Measurements from ENCODE around the gene GNB5. TPM values are rescaled to one million over a fixed set of nuclear protein-coding genes. Genes with fewer than 3 reads are reported as not detected.
"Not testable (repeated sequence)": the region's sequence is repeated elsewhere in the genome, so short reads cannot be mapped to it uniquely, and the experiment has no call there.

The GNB5 gene
- total RNA-seq, 1 donor: 55.5 TPM

DNA sequence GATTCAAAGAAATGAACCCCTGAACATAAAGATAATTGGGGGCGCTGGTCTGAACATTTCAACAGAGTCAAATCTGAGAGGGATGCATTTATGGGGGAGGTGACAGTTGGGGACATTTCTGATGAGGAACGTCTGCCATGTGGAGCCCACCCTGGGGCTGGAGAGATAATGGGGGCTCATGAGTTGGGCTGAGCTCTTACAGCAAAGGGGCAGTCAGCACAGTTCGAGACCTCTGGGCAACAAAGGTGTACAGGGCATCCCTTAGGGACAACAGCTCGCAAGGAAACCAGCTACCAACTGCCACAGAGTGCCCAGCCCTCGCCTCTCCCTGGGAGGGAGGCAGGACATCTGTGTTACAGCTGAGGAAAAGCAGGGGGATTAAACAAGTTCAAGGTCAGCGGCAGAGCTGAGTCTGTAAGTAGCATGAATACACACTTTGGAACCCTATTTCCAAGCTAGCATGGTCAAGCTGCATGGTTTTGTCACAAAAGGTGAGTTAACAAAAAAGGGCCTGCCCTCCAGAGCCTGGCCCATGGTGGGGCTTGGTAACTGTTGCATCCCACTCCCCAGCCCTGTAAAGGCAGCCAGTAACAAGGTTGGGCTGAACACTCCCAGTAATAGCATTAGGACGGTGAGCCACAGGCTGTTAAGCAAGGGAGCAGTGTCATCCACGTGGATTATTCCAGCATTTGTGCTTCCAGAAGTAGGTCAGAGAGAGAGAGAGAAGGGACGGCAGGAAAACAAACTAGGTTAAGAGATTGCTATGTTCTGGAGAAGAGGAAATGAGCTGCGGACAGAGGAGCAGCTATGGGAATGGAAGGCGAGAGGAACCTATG, 4.3 kb downstream of the GNB5 start:
- Histone ChIP-seq H3K27me3 (ENCODE audit: insufficient read depth, low read length) (no peaks in the 10 kb centered on the region), H3K4me1 (ENCODE audit: insufficient read depth, low read length) (no peaks in the 10 kb centered on the region), H3K4me3 (ENCODE audit: low read length) (no peak overlapping the region), H3K9me3 (ENCODE audit: low read depth, low read length) (no peaks in the 10 kb centered on the region)

DNA sequence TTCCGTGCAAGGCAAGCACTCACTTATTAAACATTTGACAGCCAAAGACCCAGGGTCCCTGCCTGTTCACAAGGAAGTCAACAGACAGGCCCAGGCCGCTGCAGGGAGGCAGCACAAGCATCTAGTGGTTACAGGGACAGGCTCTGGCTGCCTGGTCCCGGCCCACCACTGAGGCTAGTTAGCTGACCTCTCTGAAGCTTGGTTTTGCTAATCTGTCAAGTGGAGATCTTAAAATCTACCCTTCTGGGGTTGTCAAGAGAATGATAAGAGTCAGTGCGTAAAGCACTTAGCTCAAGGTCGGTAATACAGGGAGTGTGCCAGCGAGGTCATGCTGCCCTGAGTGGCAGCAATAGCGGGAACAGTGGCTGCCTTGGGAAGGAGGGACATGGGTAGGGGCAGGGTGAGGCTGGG, 6.0 kb downstream of the GNB5 start:
- H3K4me1 ChIP-seq (ENCODE audit: insufficient read depth, low read length): peaks cover 9% of the 10 kb centered on the region
- peaks cover 6% of the 10 kb centered on the region for H3K27me3 ChIP-seq (ENCODE audit: insufficient read depth, low read length)
- no peak overlapping the region for H3K4me3 ChIP-seq (ENCODE audit: low read length)
- H3K9me3 ChIP-seq (ENCODE audit: low read depth, low read length): no peaks in the 10 kb centered on the region

DNA sequence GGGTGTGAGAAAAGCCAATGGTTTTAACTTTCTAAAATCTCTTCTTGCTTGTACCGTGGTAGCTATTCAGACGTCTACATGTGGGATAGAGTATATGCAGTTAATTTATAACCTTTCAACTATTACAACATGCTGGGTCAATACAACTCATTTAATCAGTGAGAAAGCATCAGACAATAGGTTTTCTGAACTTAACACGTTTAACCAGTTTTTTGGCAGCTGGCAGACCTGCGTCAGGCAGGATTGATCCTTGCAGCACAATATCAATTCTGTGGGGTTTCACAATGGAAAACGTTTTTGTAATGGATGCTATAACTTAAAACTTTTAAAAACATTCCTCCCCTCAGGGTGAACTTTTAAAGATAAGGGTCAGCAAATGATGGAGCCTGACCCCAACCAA, 6.5 kb downstream of the GNB5 start:
- Histone ChIP-seq H3K4me3 (ENCODE audit: low read length) (no peak overlapping the region), H3K9me3 (ENCODE audit: low read depth, low read length) (no peaks in the 10 kb centered on the region), H3K27me3 (ENCODE audit: insufficient read depth, low read length) (peaks cover 6% of the 10 kb centered on the region), H3K4me1 (ENCODE audit: insufficient read depth, low read length) (peaks cover 9% of the 10 kb centered on the region)

DNA sequence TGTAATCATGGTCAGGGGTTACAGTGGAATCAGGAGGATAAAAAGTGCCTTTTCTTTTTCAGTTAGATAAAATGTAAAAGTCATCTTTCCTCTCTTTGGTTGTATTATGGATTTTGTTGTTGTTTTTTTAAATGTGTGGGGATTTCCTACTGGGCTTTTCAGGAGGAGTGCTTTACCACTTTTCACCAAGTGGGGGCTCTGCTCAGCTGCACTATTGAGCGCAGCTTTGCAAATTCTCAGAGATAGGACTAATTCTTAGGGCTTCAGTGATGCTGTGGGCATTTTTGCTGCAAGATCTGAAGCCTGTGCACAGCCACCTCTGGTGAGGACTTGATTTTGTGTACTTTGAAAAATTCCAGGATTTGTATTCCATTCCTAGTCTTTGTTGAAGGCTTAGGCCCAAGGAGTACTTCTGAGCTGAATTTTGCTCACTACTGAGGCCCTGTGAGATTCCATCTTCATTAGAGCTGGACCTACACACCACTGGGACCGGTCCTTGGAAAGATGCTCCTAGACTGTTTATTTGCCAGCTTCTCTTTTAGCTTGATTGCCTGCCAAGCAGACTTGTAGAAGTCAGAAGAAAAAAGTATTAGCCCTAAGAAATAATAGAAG, 7.5 kb downstream of the GNB5 start:
- Histone ChIP-seq H3K4me1 (ENCODE audit: insufficient read depth, low read length) (peaks cover 13% of the 10 kb centered on the region), H3K9me3 (ENCODE audit: low read depth, low read length) (no peaks in the 10 kb centered on the region), H3K4me3 (ENCODE audit: low read length) (no peak overlapping the region), H3K27me3 (ENCODE audit: insufficient read depth, low read length) (peaks cover 6% of the 10 kb centered on the region)

DNA sequence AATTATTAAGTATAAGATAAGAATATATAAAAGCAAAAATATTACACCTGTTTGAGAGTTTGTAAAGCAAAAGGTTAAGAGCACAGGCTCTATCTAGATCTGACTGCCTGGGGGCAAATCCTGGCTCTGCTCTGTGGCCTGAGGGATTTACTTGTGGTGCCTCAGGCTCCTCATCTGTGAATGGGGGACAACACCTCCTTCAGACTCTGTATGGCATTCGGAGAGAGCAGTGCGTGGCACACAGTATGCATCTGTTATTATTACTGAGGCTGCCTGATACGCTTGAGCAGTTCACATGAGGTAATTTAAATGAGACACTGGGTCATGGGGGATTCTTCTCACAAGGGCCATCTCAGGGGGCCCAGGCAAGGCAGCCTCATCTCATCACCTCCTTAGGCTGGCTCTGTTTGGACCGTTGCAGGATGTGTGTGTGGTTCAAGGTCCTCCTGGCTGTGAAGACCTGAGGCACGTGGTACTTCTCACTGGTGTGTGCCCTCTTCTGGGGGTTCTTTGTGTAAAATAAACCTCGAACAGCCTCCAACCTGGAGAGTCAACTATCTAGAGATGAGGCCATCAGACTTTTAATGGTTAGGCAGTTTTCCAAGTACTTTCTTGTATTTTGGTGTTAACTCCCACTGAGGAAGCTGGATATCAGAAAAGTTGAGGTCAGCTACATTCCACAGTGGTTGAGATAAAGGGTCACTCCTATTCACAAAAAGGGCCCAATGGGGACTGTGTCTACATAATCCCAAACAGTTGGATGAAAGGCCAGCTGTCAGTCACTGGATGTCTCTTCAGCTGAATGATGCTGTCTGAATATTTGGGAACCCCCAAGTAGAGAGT, 9.0 kb downstream of the GNB5 start:
- Histone ChIP-seq H3K9me3 (ENCODE audit: low read depth, low read length) (no peaks in the 10 kb centered on the region), H3K4me3 (ENCODE audit: low read length) (no peak overlapping the region), H3K27me3 (ENCODE audit: insufficient read depth, low read length) (peaks cover 6% of the 10 kb centered on the region), H3K4me1 (ENCODE audit: insufficient read depth, low read length) (peaks cover 23% of the 10 kb centered on the region)

DNA sequence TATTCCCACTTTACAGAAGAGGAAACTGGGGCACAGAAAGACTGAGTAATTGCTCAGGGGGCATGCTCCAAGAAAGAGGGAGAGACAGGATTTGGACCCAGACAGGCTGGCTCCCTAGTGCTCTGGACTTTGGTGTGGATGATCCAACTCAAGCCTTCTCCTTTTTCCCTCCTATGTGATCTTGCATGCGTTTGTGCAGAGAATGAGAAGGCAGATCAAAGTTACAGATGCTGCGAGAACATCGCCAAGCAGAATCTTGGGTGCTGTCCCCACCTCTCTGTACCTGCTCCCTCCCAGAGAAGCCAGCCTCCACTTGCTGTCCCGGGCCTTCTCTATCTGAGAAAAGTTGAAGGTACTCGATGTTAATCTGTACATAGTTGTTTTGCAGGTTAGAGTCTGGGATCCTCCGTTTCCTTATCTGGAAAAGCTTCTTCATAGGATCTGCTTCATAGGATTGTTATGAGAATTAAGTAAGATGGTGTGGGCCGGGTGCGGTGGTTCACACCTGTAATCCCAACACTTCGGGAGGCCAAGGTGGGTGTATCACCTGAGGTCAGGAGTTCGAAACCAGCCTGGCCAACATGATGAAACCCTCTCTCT, 10.2 kb downstream of the GNB5 start:
- Histone ChIP-seq H3K9me3 (ENCODE audit: low read depth, low read length) (no peaks in the 10 kb centered on the region), H3K4me1 (ENCODE audit: insufficient read depth, low read length) (peaks cover 23% of the 10 kb centered on the region)

DNA sequence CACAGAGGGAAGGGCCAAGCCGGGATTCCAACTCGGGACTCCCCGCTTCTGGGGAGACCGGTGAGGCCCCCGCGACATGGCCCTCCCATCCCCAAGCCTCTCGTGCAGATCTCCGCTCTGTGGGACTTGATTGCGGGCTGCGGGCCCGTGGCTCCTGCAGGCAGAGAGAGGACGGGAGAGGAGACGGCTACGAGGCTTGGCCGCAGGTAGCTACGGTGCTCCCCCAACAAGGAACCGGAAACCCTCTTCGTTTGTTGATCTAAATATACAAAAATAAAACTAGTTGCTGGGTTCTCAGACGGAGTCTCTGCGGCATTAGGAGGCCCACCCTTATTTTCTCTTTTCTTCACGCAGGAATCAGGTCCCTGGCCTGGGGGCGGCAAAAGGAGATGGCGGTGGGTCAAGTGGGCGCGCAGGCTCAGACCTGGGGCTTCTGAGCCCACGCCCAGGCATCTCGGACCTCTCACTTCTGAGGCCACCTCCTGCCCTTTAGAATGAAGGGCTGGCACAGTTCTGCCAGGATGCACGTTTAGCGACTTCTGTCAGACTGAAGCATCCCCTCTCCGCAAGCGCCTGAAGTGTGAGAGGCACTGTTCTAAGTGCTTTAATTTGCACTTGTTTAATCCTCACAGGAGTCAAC, 10.9 kb downstream of the GNB5 start:
- H3K4me3 ChIP-seq (ENCODE audit: low read length): peak overlapping the region; percentile 64
- H3K4me1 ChIP-seq (ENCODE audit: insufficient read depth, low read length): peaks cover 23% of the 10 kb centered on the region
- H3K27me3 ChIP-seq (ENCODE audit: insufficient read depth, low read length): peaks cover 6% of the 10 kb centered on the region
- no peaks in the 10 kb centered on the region for H3K9me3 ChIP-seq (ENCODE audit: low read depth, low read length)

More for the DNA sequence above, 10.2 kb downstream of the GNB5 start:
- H3K4me3 ChIP-seq (ENCODE audit: low read length): no peak overlapping the region
- H3K27me3 ChIP-seq (ENCODE audit: insufficient read depth, low read length): peaks cover 6% of the 10 kb centered on the region

DNA sequence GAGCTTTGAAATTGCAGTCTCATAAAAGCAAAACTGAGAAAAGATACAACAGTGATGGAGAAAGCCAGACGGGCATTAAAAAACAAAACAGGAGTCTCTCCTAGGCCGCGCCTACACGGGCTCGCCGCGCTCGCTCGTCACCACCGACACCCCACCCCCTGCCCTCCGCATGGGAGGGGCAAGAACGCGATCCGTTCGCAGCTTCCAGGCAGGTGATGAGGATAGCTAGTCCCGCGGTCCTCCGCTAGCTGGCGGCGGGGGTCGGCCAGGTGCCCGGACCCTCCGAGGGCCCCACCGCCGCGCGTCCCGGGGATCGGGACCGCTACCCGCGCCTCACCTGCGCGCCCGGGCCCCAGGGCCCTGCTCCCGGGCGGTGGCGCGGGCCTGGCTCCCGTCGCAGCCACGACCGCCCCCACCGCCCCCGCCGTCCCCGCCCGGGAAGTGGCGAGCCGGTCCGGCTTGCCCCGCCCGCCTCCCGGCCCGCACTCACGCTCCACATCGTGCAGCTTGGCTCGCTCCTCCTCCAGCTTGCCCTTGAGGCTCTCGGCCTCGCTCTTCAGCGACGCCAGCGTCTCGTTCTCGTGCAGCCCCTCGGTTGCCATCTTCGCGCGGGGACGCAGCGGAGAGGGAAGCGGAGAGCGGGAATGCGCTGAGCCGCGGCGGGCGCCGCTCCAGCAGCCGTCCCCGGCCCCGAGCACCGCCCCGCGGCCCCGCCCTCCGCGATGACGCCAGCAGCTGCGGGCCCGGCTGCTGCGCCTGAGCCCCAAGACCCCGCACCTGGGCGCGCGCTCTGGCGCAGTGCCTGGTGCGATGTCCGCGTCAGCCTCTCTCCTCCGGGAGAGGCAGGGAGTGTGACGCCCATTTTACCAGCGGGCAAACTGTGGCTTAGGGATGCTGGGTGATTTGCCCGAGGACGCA, 11.7 kb downstream of the GNB5 start:
- Histone ChIP-seq H3K4me1 (ENCODE audit: insufficient read depth, low read length) (peaks cover 23% of the 10 kb centered on the region), H3K27me3 (ENCODE audit: insufficient read depth, low read length) (peaks cover 6% of the 10 kb centered on the region), H3K4me3 (ENCODE audit: low read length) (peak overlapping the region; percentile 64), H3K9me3 (ENCODE audit: low read depth, low read length) (no peaks in the 10 kb centered on the region)

DNA sequence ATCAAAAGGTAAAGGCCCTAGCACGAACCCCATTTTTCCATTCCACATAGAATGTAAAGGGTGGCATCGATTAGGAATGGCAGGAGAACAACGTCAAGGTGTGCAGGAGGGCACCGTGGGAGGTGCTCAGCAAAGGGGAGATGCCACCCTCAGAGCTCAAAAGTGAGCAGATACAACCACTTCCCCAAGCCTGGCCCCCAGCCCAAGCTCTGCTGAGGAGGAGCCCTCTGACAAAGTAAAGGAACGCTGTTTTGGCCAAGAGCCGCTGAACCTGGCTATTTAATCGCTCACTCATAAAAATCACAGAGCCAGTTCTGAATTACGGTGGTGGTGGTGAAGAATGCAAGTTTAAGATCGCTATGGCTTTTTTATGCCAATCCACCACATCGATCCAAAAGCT, 12.4 kb downstream of the GNB5 start:
- H3K4me3 ChIP-seq (ENCODE audit: low read length): peak overlapping the region; percentile 64
- no peaks in the 10 kb centered on the region for H3K9me3 ChIP-seq (ENCODE audit: low read depth, low read length)
- peaks cover 6% of the 10 kb centered on the region for H3K27me3 ChIP-seq (ENCODE audit: insufficient read depth, low read length)
- peaks cover 23% of the 10 kb centered on the region for H3K4me1 ChIP-seq (ENCODE audit: insufficient read depth, low read length)

DNA sequence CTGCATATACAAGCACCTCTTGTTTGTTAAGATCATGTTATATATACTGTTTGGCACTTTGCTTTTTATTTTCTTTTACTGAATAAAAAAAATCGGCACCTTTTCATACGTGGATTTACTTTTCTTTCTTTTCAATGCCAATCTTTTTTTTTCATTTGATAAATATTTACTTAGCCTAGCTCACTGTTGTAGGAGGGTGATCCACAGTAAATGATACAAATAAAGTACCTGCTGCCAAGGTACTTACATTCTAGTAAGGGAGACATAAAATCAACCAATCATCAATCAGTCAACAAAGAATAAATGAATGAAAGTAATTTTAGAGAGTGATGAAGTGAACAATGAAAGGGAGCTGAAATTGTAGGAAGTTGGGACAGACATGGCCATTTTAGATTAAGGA, 18.3 kb downstream of the GNB5 start:
- H3K4me3 ChIP-seq (ENCODE audit: low read length): no peak overlapping the region
- H3K9me3 ChIP-seq (ENCODE audit: low read depth, low read length): no peaks in the 10 kb centered on the region
- no peaks in the 10 kb centered on the region for H3K27me3 ChIP-seq (ENCODE audit: insufficient read depth, low read length)
- peaks cover 5% of the 10 kb centered on the region for H3K4me1 ChIP-seq (ENCODE audit: insufficient read depth, low read length)

DNA sequence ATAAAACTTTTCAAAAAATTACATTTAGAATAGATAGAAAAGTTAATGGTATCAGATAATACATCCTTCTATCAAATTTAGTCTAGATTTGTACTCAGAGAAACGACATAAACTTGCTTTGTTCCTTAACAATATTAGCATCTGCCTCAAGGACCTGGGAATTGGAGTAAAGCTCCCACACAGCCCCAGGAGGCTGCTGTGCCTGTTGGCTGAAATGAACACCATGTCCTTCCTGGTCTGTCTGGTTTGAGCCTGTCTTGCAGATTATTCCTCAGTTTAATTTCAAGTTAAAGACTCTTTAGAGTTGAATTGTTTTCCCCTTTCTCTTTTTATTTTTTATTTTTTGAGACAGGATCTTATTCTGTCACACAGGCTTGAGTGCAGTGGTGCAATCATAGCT, 19.4 kb downstream of the GNB5 start:
- no peak overlapping the region for H3K4me3 ChIP-seq (ENCODE audit: low read length)
- no peaks in the 10 kb centered on the region for H3K9me3 ChIP-seq (ENCODE audit: low read depth, low read length)
- peaks cover 3% of the 10 kb centered on the region for H3K4me1 ChIP-seq (ENCODE audit: insufficient read depth, low read length)
- no peaks in the 10 kb centered on the region for H3K27me3 ChIP-seq (ENCODE audit: insufficient read depth, low read length)

DNA sequence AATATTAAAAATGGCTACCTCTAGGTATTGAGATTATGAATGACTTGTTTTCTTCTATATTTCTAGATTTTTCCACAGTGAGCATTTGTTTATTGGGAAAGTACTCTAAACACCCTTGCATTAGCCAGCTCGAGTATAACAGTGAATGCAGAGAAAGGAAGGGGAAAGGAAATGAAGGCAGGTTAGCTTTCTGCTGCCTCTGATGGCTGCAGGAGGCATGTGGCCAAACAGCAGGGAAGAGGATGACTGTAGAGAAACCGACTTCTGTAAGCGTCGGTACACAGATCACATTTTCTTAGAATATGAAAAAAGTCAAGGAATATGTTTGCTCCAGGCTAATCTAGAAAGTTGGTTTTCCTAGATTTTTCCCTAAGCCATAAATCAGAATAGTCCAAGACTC, 19.8 kb downstream of the GNB5 start:
- H3K4me3 ChIP-seq (ENCODE audit: low read length): no peak overlapping the region
- peaks cover 3% of the 10 kb centered on the region for H3K4me1 ChIP-seq (ENCODE audit: insufficient read depth, low read length)
- no peaks in the 10 kb centered on the region for H3K27me3 ChIP-seq (ENCODE audit: insufficient read depth, low read length)
- H3K9me3 ChIP-seq (ENCODE audit: low read depth, low read length): no peaks in the 10 kb centered on the region

DNA sequence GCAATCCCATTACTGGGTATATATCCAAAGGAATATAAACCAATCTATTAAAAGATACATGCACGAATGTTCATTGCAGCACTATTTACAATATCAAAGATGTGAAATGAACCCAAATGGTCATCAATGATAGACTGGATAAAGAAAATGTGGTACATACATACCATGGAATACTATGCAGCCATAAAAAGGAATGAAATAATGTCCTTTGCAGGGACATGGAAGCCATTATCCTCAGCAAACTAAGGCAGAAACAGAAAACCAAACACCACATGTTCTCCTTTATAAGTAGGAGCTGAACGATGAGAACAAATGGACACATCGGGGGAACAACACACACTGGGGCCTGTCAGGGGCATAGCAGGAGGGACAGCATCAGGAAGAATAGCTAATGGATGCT, 21.0 kb downstream of the GNB5 start:
- H3K4me3 ChIP-seq (ENCODE audit: low read length); H3K9me3 ChIP-seq (ENCODE audit: low read depth, low read length); H3K4me1 ChIP-seq (ENCODE audit: insufficient read depth, low read length); H3K27me3 ChIP-seq (ENCODE audit: insufficient read depth, low read length): not testable (repeated sequence)

Data from mononuclear cell (primary cell).